Measurements from ENCODE around the gene OPTC. TPM values are rescaled to one million over a fixed set of nuclear protein-coding genes. Genes with fewer than 3 reads are reported as not detected.

Gene OPTC
- total RNA-seq, 1 experiment from 2014 or later: not detected

DNA sequence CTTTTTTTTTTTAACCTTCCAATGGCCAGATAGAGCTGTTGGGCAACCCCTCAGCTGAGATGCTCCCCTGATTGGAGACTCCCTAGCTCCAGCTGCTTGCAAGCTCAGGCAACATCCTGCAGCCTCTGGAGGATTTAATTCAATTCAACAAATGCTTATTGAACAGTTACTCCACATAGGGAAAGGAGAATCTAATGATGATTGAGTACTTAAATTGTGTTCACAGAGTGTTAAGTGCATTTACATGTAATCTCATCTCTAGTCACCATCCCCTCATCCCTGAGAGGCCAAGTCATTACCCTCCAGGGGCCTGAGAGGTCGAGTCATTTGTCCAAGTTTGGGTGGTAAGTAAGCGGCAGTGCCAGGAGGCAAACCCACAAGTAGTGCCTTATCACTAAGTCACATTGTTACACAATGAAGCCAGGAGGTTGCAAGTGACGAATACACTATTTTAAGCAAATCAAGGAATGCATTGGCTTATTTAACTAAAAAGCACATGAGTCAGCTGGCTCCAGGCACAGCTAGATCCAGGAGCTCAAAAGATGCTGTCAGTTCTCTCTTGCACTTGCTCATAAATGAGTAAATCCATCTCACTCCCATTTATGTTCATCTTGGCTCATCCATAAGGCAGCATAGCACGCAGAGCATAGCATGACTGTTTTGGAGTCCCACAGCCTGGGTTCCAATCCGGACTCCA is 64.3 kb downstream of the OPTC start:
- H3K9ac ChIP-seq (ENCODE audit: low read length): no peak overlapping the region
- no peaks in the 10 kb centered on the region for H3K9me2 ChIP-seq (ENCODE audit: insufficient read depth)
- no peaks in the 10 kb centered on the region for H3K27me3 ChIP-seq (ENCODE audit: insufficient read depth, low read length)
- ATAC-seq: no peak
- H4K20me1 ChIP-seq (ENCODE audit: insufficient read depth): no peaks in the 10 kb centered on the region
- ChIA-PET RAD21 (ENCODE audit: low non-redundant PET in 1 of 2, low total read pairs in 2 of 2, uncharacterized antibody in 2 of 2, unreplicated experiment in 2 of 2) (interaction anchor here in 1 of 2 experiments (0.6 kb wide), 1 partner anchor 167 kb away, joined by 3 read pairs; no protein-coding TSS in a partner anchor), CTCF (no interaction called here), POLR2A (no interaction called here)
- H2AFZ ChIP-seq (ENCODE audit: low read depth, low read length, poor library complexity, severe bottlenecking): no peak overlapping the region
- no peaks in the 10 kb centered on the region for H3K36me3 ChIP-seq (ENCODE audit: control insufficient read depth in 1 of 2, insufficient read depth in 2 of 2, low read length in 2 of 2)
- no peaks in the 10 kb centered on the region for H3K9me3 ChIP-seq (ENCODE audit: control insufficient read depth in 1 of 2, insufficient read depth in 1 of 2, low read depth in 1 of 2, low read length in 2 of 2)
- no peaks in the 10 kb centered on the region for H3K4me1 ChIP-seq (ENCODE audit: control insufficient read depth in 1 of 2, insufficient read depth in 2 of 2, low read length in 2 of 2)
- no peak overlapping the region for H3K27ac ChIP-seq (ENCODE audit: low read depth, low read length)
- no peak overlapping the region for H3K4me2 ChIP-seq (ENCODE audit: low read length)
- no peak overlapping the region for H3K4me3 ChIP-seq (replicated peaks in 1 of 2; ENCODE audit: low read depth in 1 of 2, low read length in 2 of 2)
- DNase-seq (ENCODE audit: low read depth, low spot score): no peak
- no TSS peak for BruUV-seq (replicated peaks)
- intact Hi-C loops (cut with micrococcal nuclease): no loop called here
- no peaks in the 10 kb centered on the region for H3K79me2 ChIP-seq (ENCODE audit: insufficient read depth, low read length)
- TF ChIP-seq YY1 (IDR thresholded peaks at IDR 0.05; ENCODE audit: extremely low read depth, insufficient replicate concordance, low read depth, low read length): no peak
- TF ChIP-seq, protein P1, sequence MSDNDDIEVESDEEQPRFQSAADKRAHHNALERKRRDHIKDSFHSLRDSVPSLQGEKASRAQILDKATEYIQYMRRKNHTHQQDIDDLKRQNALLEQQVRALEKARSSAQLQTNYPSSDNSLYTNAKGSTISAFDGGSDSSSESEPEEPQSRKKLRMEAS (IDR thresholded peaks at IDR 0.05): no peak
- no peak for TF ChIP-seq ELF1 (IDR thresholded peaks at IDR 0.05; ENCODE audit: borderline replicate concordance, low read depth)
- TF ChIP-seq SIN3A (IDR thresholded peaks at IDR 0.05; ENCODE audit: low read depth): no peak
- no peak for TF ChIP-seq FOSL1 (IDR thresholded peaks at IDR 0.05; ENCODE audit: low read depth)
- no peak for TF ChIP-seq SP1 (IDR thresholded peaks at IDR 0.05; ENCODE audit: low read depth)
- no peak for TF ChIP-seq POLR2A (IDR thresholded peaks at IDR 0.05; ENCODE audit: borderline replicate concordance, extremely low read depth, insufficient read depth, insufficient read length)
- TF ChIP-seq, protein P2, sequence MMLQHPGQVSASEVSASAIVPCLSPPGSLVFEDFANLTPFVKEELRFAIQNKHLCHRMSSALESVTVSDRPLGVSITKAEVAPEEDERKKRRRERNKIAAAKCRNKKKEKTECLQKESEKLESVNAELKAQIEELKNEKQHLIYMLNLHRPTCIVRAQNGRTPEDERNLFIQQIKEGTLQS (IDR thresholded peaks at IDR 0.05): no peak
- no peak for TF ChIP-seq SRF (IDR thresholded peaks at IDR 0.05; ENCODE audit: low read depth)
- TF ChIP-seq, protein P3, sequence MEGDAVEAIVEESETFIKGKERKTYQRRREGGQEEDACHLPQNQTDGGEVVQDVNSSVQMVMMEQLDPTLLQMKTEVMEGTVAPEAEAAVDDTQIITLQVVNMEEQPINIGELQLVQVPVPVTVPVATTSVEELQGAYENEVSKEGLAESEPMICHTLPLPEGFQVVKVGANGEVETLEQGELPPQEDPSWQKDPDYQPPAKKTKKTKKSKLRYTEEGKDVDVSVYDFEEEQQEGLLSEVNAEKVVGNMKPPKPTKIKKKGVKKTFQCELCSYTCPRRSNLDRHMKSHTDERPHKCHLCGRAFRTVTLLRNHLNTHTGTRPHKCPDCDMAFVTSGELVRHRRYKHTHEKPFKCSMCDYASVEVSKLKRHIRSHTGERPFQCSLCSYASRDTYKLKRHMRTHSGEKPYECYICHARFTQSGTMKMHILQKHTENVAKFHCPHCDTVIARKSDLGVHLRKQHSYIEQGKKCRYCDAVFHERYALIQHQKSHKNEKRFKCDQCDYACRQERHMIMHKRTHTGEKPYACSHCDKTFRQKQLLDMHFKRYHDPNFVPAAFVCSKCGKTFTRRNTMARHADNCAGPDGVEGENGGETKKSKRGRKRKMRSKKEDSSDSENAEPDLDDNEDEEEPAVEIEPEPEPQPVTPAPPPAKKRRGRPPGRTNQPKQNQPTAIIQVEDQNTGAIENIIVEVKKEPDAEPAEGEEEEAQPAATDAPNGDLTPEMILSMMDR (IDR thresholded peaks at IDR 0.05 in 2 of 3, conservative IDR thresholded peaks at IDR 0.05 in 1 of 3; ENCODE audit: borderline replicate concordance in 1 of 3, insufficient read depth in 1 of 3, low read depth in 2 of 3, low read length in 2 of 3): no peak
- no peak for TF ChIP-seq EZH2 (IDR thresholded peaks at IDR 0.05)
- no peak for TF ChIP-seq ZFX (IDR thresholded peaks at IDR 0.05)
- no peak for TF ChIP-seq JUND (IDR thresholded peaks at IDR 0.05)
- TF ChIP-seq, protein P4, sequence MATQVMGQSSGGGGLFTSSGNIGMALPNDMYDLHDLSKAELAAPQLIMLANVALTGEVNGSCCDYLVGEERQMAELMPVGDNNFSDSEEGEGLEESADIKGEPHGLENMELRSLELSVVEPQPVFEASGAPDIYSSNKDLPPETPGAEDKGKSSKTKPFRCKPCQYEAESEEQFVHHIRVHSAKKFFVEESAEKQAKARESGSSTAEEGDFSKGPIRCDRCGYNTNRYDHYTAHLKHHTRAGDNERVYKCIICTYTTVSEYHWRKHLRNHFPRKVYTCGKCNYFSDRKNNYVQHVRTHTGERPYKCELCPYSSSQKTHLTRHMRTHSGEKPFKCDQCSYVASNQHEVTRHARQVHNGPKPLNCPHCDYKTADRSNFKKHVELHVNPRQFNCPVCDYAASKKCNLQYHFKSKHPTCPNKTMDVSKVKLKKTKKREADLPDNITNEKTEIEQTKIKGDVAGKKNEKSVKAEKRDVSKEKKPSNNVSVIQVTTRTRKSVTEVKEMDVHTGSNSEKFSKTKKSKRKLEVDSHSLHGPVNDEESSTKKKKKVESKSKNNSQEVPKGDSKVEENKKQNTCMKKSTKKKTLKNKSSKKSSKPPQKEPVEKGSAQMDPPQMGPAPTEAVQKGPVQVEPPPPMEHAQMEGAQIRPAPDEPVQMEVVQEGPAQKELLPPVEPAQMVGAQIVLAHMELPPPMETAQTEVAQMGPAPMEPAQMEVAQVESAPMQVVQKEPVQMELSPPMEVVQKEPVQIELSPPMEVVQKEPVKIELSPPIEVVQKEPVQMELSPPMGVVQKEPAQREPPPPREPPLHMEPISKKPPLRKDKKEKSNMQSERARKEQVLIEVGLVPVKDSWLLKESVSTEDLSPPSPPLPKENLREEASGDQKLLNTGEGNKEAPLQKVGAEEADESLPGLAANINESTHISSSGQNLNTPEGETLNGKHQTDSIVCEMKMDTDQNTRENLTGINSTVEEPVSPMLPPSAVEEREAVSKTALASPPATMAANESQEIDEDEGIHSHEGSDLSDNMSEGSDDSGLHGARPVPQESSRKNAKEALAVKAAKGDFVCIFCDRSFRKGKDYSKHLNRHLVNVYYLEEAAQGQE (IDR thresholded peaks at IDR 0.05; ENCODE audit: low read depth): no peak
- TF ChIP-seq RAD21 (IDR thresholded peaks at IDR 0.05; ENCODE audit: low read depth): no peak
- no peak for TF ChIP-seq CEBPB (IDR thresholded peaks at IDR 0.05; ENCODE audit: low read depth)
- TF ChIP-seq CBX3 (IDR thresholded peaks at IDR 0.05; ENCODE audit: low read depth): no peak
